ENCODE results near the gene ZG16B. TPM values are rescaled to one million over a fixed set of nuclear protein-coding genes. Genes with fewer than 3 reads are reported as not detected.

ZG16B gene
- total RNA-seq, 1 donor, result 0.27 TPM

GRCh38 chr16:2867661-2867986 is 37.5 kb downstream of the ZG16B start:
- H3K4me3 ChIP-seq (ENCODE audit: low read depth, low read length), result peak overlapping the region; percentile 70
- no peak for DNase-seq (ENCODE audit: low read depth)
- no peak for TF ChIP-seq CTCF (IDR thresholded peaks at IDR 0.05; ENCODE audit: insufficient read depth, low read length)

- peak; percentile 93 for DNase-seq (ENCODE audit: low read depth)
- TF ChIP-seq CTCF (IDR thresholded peaks at IDR 0.05; ENCODE audit: insufficient read depth, low read length), result peak; percentile 95
- H3K4me3 ChIP-seq (ENCODE audit: low read depth, low read length), result peak overlapping the region; percentile 70
These were observed 38.1 kb downstream of the ZG16B start for GRCh38 chr16:2867987-2868789.

GRCh38 chr16:2871926-2872325 is 41.8 kb downstream of the ZG16B start:
- no peak for DNase-seq (ENCODE audit: low read depth)
- TF ChIP-seq CTCF (IDR thresholded peaks at IDR 0.05; ENCODE audit: insufficient read depth, low read length), result no peak
- no peak overlapping the region for H3K4me3 ChIP-seq (ENCODE audit: low read depth, low read length)

DNA sequence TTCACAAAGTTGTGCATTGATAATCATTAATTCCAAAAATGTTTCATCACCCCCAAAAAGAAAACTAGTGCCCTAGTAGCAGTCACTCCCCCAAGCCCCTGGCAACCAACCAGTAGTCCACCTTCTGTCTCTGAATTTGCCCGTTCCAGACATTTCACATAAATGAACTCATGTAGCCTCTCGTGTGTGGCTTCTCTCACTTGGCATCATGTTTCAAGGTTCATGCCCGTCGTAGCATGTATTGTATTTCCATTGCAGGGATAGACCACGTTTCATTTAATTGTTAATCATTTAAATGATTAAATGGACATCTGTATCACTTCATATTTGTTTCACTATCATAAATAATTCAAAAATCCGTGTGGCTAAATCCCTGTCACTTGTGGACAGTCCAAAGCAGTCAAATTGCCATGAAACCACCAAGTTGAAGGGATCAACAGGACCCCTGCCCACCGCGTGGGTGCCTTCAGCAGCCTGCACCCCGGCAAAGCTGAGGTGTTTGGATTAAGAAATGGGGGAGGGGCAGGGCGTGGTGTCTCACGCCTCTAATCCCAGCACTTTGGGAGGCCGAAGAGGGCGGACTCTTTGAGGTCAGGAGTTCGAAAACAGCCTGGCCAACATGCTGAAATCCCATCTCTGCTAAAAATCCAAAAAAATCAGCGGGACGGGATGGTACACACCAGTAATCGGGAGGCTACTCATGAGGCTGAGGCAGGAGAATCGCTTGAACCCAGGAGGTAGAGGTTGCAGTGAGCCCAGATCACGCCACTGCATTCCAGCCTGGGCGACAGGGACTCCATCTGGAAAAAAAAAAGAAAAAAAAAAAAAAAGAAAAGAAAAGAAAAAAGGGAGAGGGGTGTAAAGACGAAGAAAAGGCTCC is 44.2 kb downstream of the ZG16B start:
- no peak overlapping the region for H3K4me3 ChIP-seq (ENCODE audit: low read depth, low read length)
- TF ChIP-seq CTCF (IDR thresholded peaks at IDR 0.05; ENCODE audit: insufficient read depth, low read length), result no peak
- no peak for DNase-seq (ENCODE audit: low read depth)

GRCh38 chr16:2874912-2875362 is 44.8 kb downstream of the ZG16B start:
- peak; percentile 74 for DNase-seq (ENCODE audit: low read depth)
- H3K4me3 ChIP-seq (ENCODE audit: low read depth, low read length), result no peak overlapping the region
- peak; percentile 87 for TF ChIP-seq CTCF (IDR thresholded peaks at IDR 0.05; ENCODE audit: insufficient read depth, low read length)

GRCh38 chr16:2879854-2880508 is 49.9 kb downstream of the ZG16B start:
- no peak for DNase-seq (ENCODE audit: low read depth)
- no peak overlapping the region for H3K4me3 ChIP-seq (ENCODE audit: low read depth, low read length)
- no peak for TF ChIP-seq CTCF (IDR thresholded peaks at IDR 0.05; ENCODE audit: insufficient read depth, low read length)

Small RNAs within 50 kb of the gene (small RNA-seq; reads per million reads assigned to genes)
- gene SNORA3C, result 1.9 reads per million, percentile 66 among the genes with 10 or more reads in this experiment

Other genes with a start within 250 kb of the ZG16B start
- gene KCTD5, start 147.8 kb upstream of the ZG16B start, total RNA-seq (ENCODE audit: low replicate concordance), result 14.1 and 16.4 TPM in 2 replicates
- 0.65 and 1.3 TPM in 2 replicates for gene PRSS27, start 110.1 kb upstream of the ZG16B start, total RNA-seq (ENCODE audit: low replicate concordance)
- 77.1 and 96.3 TPM in 2 replicates for gene SRRM2, start 77.7 kb upstream of the ZG16B start, total RNA-seq (ENCODE audit: low replicate concordance)
- 37.6 and 316 TPM in 2 replicates for gene ELOB, start 53.0 kb upstream of the ZG16B start, total RNA-seq (ENCODE audit: low replicate concordance)
- gene PRSS33, start 42.7 kb upstream of the ZG16B start, total RNA-seq (ENCODE audit: low replicate concordance), result not detected in 2 replicates
- gene PRSS41, start 31.8 kb upstream of the ZG16B start, total RNA-seq (ENCODE audit: low replicate concordance), result not detected in 2 replicates
- gene PRSS21, start 13.1 kb upstream of the ZG16B start, total RNA-seq (ENCODE audit: low replicate concordance), result 0.27 and 0.49 TPM in 2 replicates
- gene PRSS22, start 27.9 kb downstream of the ZG16B start, total RNA-seq (ENCODE audit: low replicate concordance), result not detected in 2 replicates
- gene FLYWCH2, start 52.9 kb downstream of the ZG16B start, total RNA-seq (ENCODE audit: low replicate concordance), result 48.9 and 56.4 TPM in 2 replicates
- 31.3 and 37.4 TPM in 2 replicates for gene FLYWCH1, start 81.6 kb downstream of the ZG16B start, total RNA-seq (ENCODE audit: low replicate concordance)
- not detected in 2 replicates for gene KREMEN2, start 134.0 kb downstream of the ZG16B start, total RNA-seq (ENCODE audit: low replicate concordance)
- 0.16 and 13.8 TPM in 2 replicates for gene PAQR4, start 139.0 kb downstream of the ZG16B start, total RNA-seq (ENCODE audit: low replicate concordance)
- 1.5 and 24.5 TPM in 2 replicates for gene PKMYT1, start 150.1 kb downstream of the ZG16B start, total RNA-seq (ENCODE audit: low replicate concordance)
- not detected in 2 replicates for gene CLDN9, start 182.6 kb downstream of the ZG16B start, total RNA-seq (ENCODE audit: low replicate concordance)
- 1.1 TPM in 1 of 2 replicates, not detected in the other for gene CLDN6, start 187.9 kb downstream of the ZG16B start, total RNA-seq (ENCODE audit: low replicate concordance)
- 26.7 and 124 TPM in 2 replicates for gene TNFRSF12A, start 190.1 kb downstream of the ZG16B start, total RNA-seq (ENCODE audit: low replicate concordance)
- 40.6 and 45.6 TPM in 2 replicates for gene HCFC1R1, start 193.6 kb downstream of the ZG16B start, total RNA-seq (ENCODE audit: low replicate concordance)
- gene THOC6, start 193.7 kb downstream of the ZG16B start, total RNA-seq (ENCODE audit: low replicate concordance), result 16.3 and 30.2 TPM in 2 replicates
- not detected in 2 replicates for gene BICDL2, start 206.6 kb downstream of the ZG16B start, total RNA-seq (ENCODE audit: low replicate concordance)
- gene MMP25, start 216.3 kb downstream of the ZG16B start, total RNA-seq (ENCODE audit: low replicate concordance), result not detected in 2 replicates
- 7.6 and 7.8 TPM in 2 replicates for gene IL32, start 235.3 kb downstream of the ZG16B start, total RNA-seq (ENCODE audit: low replicate concordance)